ENCODE data around the gene PHACTR1. TPM values are rescaled to one million over a fixed set of nuclear protein-coding genes. Genes with fewer than 3 reads are reported as not detected.

Gene PHACTR1
- polyA plus RNA-seq, 1 of the 3 experiments (the other 2 are of a cell fraction), result 0.12 TPM

DNA sequence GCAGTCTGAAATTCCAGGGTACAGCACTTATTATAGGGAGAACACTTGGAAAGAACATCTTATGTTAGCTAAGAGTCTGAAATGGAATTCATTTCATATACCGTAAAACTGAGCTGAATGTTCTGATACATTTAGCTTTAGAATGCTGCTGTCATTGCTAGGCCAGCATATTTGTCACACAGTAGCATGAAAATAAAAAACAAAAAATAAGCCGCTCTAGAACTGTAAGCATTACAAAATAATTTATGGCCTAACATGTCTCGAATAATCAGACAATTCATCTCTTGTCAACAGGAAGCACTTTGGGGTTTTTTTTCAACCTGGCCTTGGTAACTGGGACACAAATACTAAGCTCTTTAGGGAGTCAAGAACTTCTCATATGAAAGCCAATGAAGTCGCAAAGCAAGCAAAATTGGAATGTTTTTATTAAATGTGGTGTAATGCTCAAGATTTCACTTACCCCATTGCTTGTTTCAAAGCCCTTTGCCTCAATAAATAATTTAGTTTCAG, 115.7 kb downstream of the PHACTR1 start:
- ChIA-PET CTCF (interaction anchor here (1.0 to 1.3 kb wide), 2 partner anchors 11 to 197 kb away, joined by 3 to 4 read pairs; no protein-coding TSS in a partner anchor), POLR2A (no interaction called here)
- Histone ChIP-seq H3K36me3 (replicated peaks in 1 of 2; ENCODE audit: control insufficient read depth in 1 of 2, insufficient read depth in 2 of 2, low read length in 1 of 2) (no peaks in the 10 kb centered on the region), H2AFZ (ENCODE audit: low read depth) (no peak overlapping the region), H3K4me2 (no peak overlapping the region), H3K9ac (no peak overlapping the region), H3K9me2 (no peaks in the 10 kb centered on the region), H3K9me3 (no peaks in the 10 kb centered on the region), H4K20me1 (ENCODE audit: insufficient read depth) (no peaks in the 10 kb centered on the region), H3F3A (replicated peaks; ENCODE audit: insufficient read depth) (no peaks in the 10 kb centered on the region), H3K27me3 (ENCODE audit: insufficient read depth) (no peaks in the 10 kb centered on the region), H3K4me1 (ENCODE audit: control insufficient read depth in 1 of 2, insufficient read depth in 2 of 2, low read depth in 1 of 2, low read length in 1 of 2) (no peaks in the 10 kb centered on the region), H3K79me2 (ENCODE audit: insufficient read depth) (no peaks in the 10 kb centered on the region), H3K27ac (ENCODE audit: low read depth in 2 of 2, low read length in 1 of 2) (no peak overlapping the region), H3K4me3 (ENCODE audit: low read depth in 2 of 2, low read length in 1 of 2) (no peak overlapping the region)
- no peak for TF ChIP-seq NRF1 (IDR thresholded peaks at IDR 0.05; ENCODE audit: low read depth, low read length)
- TF ChIP-seq TEAD4 (IDR thresholded peaks at IDR 0.05; ENCODE audit: borderline replicate concordance, insufficient read depth), result no peak
- TF ChIP-seq RXRA (IDR thresholded peaks at IDR 0.05; ENCODE audit: borderline replicate concordance, low read depth), result no peak
- TF ChIP-seq PBX3 (IDR thresholded peaks at IDR 0.05), result no peak
- no peak for TF ChIP-seq FOXM1 (IDR thresholded peaks at IDR 0.05; ENCODE audit: low read depth)
- TF ChIP-seq GABPA (IDR thresholded peaks at IDR 0.05; ENCODE audit: low read depth), result no peak
- TF ChIP-seq YY1 (IDR thresholded peaks at IDR 0.05; ENCODE audit: low read depth), result no peak
- TF ChIP-seq USF2 (IDR thresholded peaks at IDR 0.05; ENCODE audit: borderline replicate concordance, low read depth, low read length), result no peak
- TF ChIP-seq, protein P1, sequence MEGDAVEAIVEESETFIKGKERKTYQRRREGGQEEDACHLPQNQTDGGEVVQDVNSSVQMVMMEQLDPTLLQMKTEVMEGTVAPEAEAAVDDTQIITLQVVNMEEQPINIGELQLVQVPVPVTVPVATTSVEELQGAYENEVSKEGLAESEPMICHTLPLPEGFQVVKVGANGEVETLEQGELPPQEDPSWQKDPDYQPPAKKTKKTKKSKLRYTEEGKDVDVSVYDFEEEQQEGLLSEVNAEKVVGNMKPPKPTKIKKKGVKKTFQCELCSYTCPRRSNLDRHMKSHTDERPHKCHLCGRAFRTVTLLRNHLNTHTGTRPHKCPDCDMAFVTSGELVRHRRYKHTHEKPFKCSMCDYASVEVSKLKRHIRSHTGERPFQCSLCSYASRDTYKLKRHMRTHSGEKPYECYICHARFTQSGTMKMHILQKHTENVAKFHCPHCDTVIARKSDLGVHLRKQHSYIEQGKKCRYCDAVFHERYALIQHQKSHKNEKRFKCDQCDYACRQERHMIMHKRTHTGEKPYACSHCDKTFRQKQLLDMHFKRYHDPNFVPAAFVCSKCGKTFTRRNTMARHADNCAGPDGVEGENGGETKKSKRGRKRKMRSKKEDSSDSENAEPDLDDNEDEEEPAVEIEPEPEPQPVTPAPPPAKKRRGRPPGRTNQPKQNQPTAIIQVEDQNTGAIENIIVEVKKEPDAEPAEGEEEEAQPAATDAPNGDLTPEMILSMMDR (IDR thresholded peaks at IDR 0.05), result no peak
- no peak for TF ChIP-seq RFX5 (IDR thresholded peaks at IDR 0.05; ENCODE audit: low read length)
- no peak for TF ChIP-seq MEF2A (IDR thresholded peaks at IDR 0.05; ENCODE audit: borderline replicate concordance, low read depth)
- TF ChIP-seq TCF12 (IDR thresholded peaks at IDR 0.05), result no peak
- TF ChIP-seq ELF1 (IDR thresholded peaks at IDR 0.05), result no peak
- TF ChIP-seq, protein P2, sequence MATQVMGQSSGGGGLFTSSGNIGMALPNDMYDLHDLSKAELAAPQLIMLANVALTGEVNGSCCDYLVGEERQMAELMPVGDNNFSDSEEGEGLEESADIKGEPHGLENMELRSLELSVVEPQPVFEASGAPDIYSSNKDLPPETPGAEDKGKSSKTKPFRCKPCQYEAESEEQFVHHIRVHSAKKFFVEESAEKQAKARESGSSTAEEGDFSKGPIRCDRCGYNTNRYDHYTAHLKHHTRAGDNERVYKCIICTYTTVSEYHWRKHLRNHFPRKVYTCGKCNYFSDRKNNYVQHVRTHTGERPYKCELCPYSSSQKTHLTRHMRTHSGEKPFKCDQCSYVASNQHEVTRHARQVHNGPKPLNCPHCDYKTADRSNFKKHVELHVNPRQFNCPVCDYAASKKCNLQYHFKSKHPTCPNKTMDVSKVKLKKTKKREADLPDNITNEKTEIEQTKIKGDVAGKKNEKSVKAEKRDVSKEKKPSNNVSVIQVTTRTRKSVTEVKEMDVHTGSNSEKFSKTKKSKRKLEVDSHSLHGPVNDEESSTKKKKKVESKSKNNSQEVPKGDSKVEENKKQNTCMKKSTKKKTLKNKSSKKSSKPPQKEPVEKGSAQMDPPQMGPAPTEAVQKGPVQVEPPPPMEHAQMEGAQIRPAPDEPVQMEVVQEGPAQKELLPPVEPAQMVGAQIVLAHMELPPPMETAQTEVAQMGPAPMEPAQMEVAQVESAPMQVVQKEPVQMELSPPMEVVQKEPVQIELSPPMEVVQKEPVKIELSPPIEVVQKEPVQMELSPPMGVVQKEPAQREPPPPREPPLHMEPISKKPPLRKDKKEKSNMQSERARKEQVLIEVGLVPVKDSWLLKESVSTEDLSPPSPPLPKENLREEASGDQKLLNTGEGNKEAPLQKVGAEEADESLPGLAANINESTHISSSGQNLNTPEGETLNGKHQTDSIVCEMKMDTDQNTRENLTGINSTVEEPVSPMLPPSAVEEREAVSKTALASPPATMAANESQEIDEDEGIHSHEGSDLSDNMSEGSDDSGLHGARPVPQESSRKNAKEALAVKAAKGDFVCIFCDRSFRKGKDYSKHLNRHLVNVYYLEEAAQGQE (IDR thresholded peaks at IDR 0.05; ENCODE audit: low read depth, low read length), result no peak
- TF ChIP-seq SIN3A (IDR thresholded peaks at IDR 0.05; ENCODE audit: borderline replicate concordance, low read depth, low read length), result no peak
- DNase-seq, result no peak
- WGBS (ENCODE audit: low lambda C conversion rate), result 45% methylated on average over 4 of the region's 4 CpGs

Data from SK-N-SH (cell line).